ENCODE data around the gene TBC1D14.
A peak's percentile ranks its signal among the peaks of the same experiment; 100 is the strongest.
"Not testable (repeated sequence)": the region's sequence is repeated elsewhere in the genome, so short reads cannot be mapped to it uniquely, and the experiment has no call there.

Gene TBC1D14

GRCh38 chr4:6909113-6909969 lies at the start of gene TBC1D14:
TBC1D14 (plus strand) TSS chr4:6909826; CDS start chr4:6923390, 13,564 bp downstream.
- DNase-seq: peak; percentile 82

GRCh38 chr4:6868386-6868785 lies 41.2 kb upstream of the TBC1D14 start:
- DNase-seq: no peak

- no peak for DNase-seq
Observed at GRCh38 chr4:6869944-6870343, 39.7 kb upstream of the TBC1D14 start.

GRCh38 chr4:6873291-6873690 lies 36.3 kb upstream of the TBC1D14 start:
- no peak for DNase-seq

GRCh38 chr4:6873792-6874461 lies 35.7 kb upstream of the TBC1D14 start:
- DNase-seq: peak; percentile 68

GRCh38 chr4:6874981-6875380 lies 34.6 kb upstream of the TBC1D14 start:
- DNase-seq: no peak

- no peak for DNase-seq
Observed at GRCh38 chr4:6875431-6875831, 34.2 kb upstream of the TBC1D14 start.

GRCh38 chr4:6876440-6876839 lies 33.2 kb upstream of the TBC1D14 start:
- no peak for DNase-seq

- DNase-seq: no peak
Observed at GRCh38 chr4:6877067-6877466, 32.6 kb upstream of the TBC1D14 start.

GRCh38 chr4:6878451-6879059 lies 31.1 kb upstream of the TBC1D14 start:
- no peak for DNase-seq

- DNase-seq: no peak
Observed at GRCh38 chr4:6880691-6881090, 28.9 kb upstream of the TBC1D14 start.

- DNase-seq: no peak
Observed at GRCh38 chr4:6881908-6882307, 27.7 kb upstream of the TBC1D14 start.

- DNase-seq: no peak
Observed at GRCh38 chr4:6884341-6884870, 25.2 kb upstream of the TBC1D14 start.

- no peak for DNase-seq
Observed at GRCh38 chr4:6885953-6886557, 23.6 kb upstream of the TBC1D14 start.

GRCh38 chr4:6886886-6887285 lies 22.7 kb upstream of the TBC1D14 start:
- no peak for DNase-seq

- DNase-seq: no peak
Observed at GRCh38 chr4:6887591-6888371, 21.8 kb upstream of the TBC1D14 start.

GRCh38 chr4:6888506-6889071 lies 21.0 kb upstream of the TBC1D14 start:
- no peak for DNase-seq

GRCh38 chr4:6889101-6889735 lies 20.4 kb upstream of the TBC1D14 start:
- no peak for DNase-seq

GRCh38 chr4:6889736-6890324 lies 19.8 kb upstream of the TBC1D14 start:
- DNase-seq: no peak

- DNase-seq: no peak
Observed at GRCh38 chr4:6890358-6890757, 19.3 kb upstream of the TBC1D14 start.

GRCh38 chr4:6890971-6891370 lies 18.7 kb upstream of the TBC1D14 start:
- not testable (repeated sequence) for DNase-seq
